HepG2 (cell line): ENCODE measurements around the gene IL6ST. TPM values are rescaled to one million over a fixed set of nuclear protein-coding genes. Genes with fewer than 3 reads are reported as not detected.

Experiments
- ARID2 ChIP-seq: sonication (generic); formaldehyde crosslinking; IDR thresholded peaks from 2 replicates; pipeline ENCODE4 v1.8.1; 2022; ENCODE audit warnings: mild to moderate bottlenecking, missing genetic modification reagents, borderline replicate concordance
- DPF2 ChIP-seq: sonication (generic); formaldehyde crosslinking; IDR thresholded peaks from 2 replicates; pipeline ENCODE4 v1.4.0; 2020; ENCODE audit warnings: mild to moderate bottlenecking, low read depth, missing genetic modification reagents, borderline replicate concordance
- FOXK1 ChIP-seq: sonication (generic); formaldehyde crosslinking; IDR thresholded peaks from 2 replicates; pipeline ENCODE4 v1.4.0; 2020; ENCODE audit warnings: low read depth, missing genetic modification reagents, borderline replicate concordance
- IKZF1 ChIP-seq: fragments of 450-650 bp; IDR thresholded peaks from 2 replicates; pipeline ENCODE4 v1.7.1; 2016
- NCOA5 ChIP-seq: sonication (generic); formaldehyde crosslinking; IDR thresholded peaks from 2 replicates; pipeline ENCODE4 v1.4.0; 2020; ENCODE audit warnings: missing genetic modification reagents
- NKX3-1 ChIP-seq: sonication (generic); formaldehyde crosslinking; IDR thresholded peaks from 2 replicates; pipeline ENCODE4 v1.5.0; 2020; ENCODE audit warnings: missing genetic modification reagents
- PHB2 ChIP-seq: fragments of 450-650 bp; IDR thresholded peaks from 2 replicates; pipeline ENCODE4 v1.6.1; 2018; ENCODE audit not compliant: partially characterized antibody
- PHF8 ChIP-seq: sonication (generic); formaldehyde crosslinking; IDR thresholded peaks from 2 replicates; pipeline ENCODE4 v1.5.0; 2020; ENCODE audit warnings: missing genetic modification reagents
- RXRB ChIP-seq: IDR thresholded peaks from 2 replicates; pipeline ENCODE4 v1.6.1; 2016; ENCODE audit warnings: borderline replicate concordance, missing genetic modification reagents, missing compliant biosample characterization
- SP5 ChIP-seq: IDR thresholded peaks from 2 replicates; pipeline ENCODE4 v1.6.1; 2016; ENCODE audit warnings: low read depth, borderline replicate concordance
- THAP11 ChIP-seq: IDR thresholded peaks from 2 replicates; pipeline ENCODE4 v1.6.1; 2016; ENCODE audit warnings: missing biosample characterization, missing genetic modification reagents
- WIZ ChIP-seq: sonication (generic); formaldehyde crosslinking; IDR thresholded peaks from 2 replicates; pipeline ENCODE4 v1.5.1; 2020; ENCODE audit warnings: mild to moderate bottlenecking, missing genetic modification reagents
- ZFP90 ChIP-seq: sonication (generic); formaldehyde crosslinking; IDR thresholded peaks from 2 replicates; pipeline ENCODE4 v1.8.0; 2022; ENCODE audit warnings: missing genetic modification reagents, mild to moderate bottlenecking, inconsistent platforms, borderline replicate concordance
- ZNF30 ChIP-seq: sonication (generic); formaldehyde crosslinking; IDR thresholded peaks from 2 replicates; pipeline ENCODE4 v1.5.0; 2020; ENCODE audit warnings: mild to moderate bottlenecking, missing genetic modification reagents
- ZNF367 ChIP-seq: sonication (generic); formaldehyde crosslinking; IDR thresholded peaks from 2 replicates; pipeline ENCODE4 v1.4.0; 2020; ENCODE audit warnings: missing genetic modification reagents, borderline replicate concordance
- ZSCAN29 ChIP-seq: sonication (generic); formaldehyde crosslinking; conservative IDR thresholded peaks from 2 replicates; pipeline ENCODE4 v1.4.0; 2020; ENCODE audit warnings: mild to moderate bottlenecking, missing genetic modification reagents
- polyA plus RNA-seq, 8 experiments: library from polyadenylated mRNA; depleted of rRNA in 3 of 8; stranded (reverse) in 7 of 8; unstranded in 1 of 8; fragments of >200 nt; fragmentation: Illumina TruSeq in 4 of 8; extraction: Trizol in 4 of 8; gene quantifications; 2 replicates each; pipeline versions ENCODE4 v1.2.1 to v1.2.3, GENCODE V29; 2011 to 2016; ENCODE audit warnings: low read depth in 4 of 8, missing spikeins in 1 of 8, mixed read lengths in 1 of 8; ENCODE audit not compliant: insufficient read depth in 1 of 8
- total RNA-seq, 5 experiments: library from RNA; depleted of rRNA; stranded (reverse); fragments of >200 nt; fragmentation: Illumina TruSeq; extraction: Trizol; gene quantifications; 2 replicates each; pipeline ENCODE4 v1.2.3, GENCODE V29; 2016; ENCODE audit warnings: low read depth in 1 of 5
- TF ChIP-seq, protein P1 (sequence below): sonication (generic); formaldehyde crosslinking; IDR thresholded peaks from 2 replicates; pipeline ENCODE4 v1.9.0; 2021; ENCODE audit warnings: missing genetic modification reagents, borderline replicate concordance
- TF ChIP-seq, protein P2 (sequence below): sonication (generic); formaldehyde crosslinking; IDR thresholded peaks from 2 replicates; pipeline ENCODE4 v1.4.0; 2020; ENCODE audit warnings: missing genetic modification reagents, borderline replicate concordance
- TF ChIP-seq, protein P3 (sequence below): sonication (generic); formaldehyde crosslinking; IDR thresholded peaks from 2 replicates; pipeline ENCODE4 v1.4.0; 2020; ENCODE audit warnings: mild to moderate bottlenecking, missing genetic modification reagents
- TF ChIP-seq, protein P4 (sequence below): sonication (generic); formaldehyde crosslinking; IDR thresholded peaks from 2 replicates; pipeline ENCODE4 v1.4.0; 2020; ENCODE audit warnings: missing genetic modification reagents, low read depth, mild to moderate bottlenecking, borderline replicate concordance
- TF ChIP-seq, protein P5 (sequence below): sonication (generic); formaldehyde crosslinking; IDR thresholded peaks from 2 replicates; pipeline ENCODE4 v1.5.1; 2020; ENCODE audit warnings: mild to moderate bottlenecking, missing genetic modification reagents, borderline replicate concordance

IL6ST gene
- total and polyA plus RNA-seq, 2 of the 13 experiments (the other 11 are each of a cell fraction or from before 2014, with no cell fraction given) = 66.6 to 166 TPM

DNA sequence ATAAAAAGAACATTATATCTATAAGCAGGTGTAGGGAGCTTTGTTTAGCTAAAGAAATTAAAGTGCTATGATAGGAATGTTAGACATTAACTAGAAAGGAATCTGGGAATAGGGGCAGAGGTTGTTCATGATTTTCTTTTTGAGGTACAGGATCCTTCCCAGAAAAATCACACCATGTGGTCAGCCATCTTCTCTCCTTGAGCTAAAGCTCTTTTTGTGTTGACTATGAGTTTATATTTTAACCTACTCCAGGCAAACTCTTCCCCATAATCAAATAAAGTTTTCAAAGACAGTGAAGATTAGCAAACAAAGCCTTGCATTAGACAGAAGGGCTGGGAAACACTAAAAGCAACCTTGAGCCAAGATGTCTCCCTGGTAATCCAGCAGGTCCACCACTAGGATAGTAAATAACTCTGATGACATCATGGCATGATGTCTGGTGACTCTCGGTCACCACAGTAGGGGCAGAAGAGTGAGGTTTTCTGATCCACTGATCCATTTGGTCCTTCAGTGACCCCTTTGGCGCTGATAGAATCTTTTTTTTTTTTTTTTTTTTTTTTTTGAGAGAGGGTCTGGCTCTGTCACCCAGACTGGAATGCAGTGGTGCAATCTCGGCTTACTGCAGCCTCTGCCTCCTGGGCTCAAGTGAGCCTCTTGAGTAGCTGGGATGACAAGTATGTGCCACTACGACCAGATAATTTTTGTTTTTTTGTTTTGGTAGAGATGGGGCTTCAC lies 30.6 kb upstream of the IL6ST start (continued):
- TF ChIP-seq SP5 = no peak
- TF ChIP-seq IKZF1 = no peak
- TF ChIP-seq ZNF367 (CRISPR knock-in tag) = no peak
- TF ChIP-seq, protein P1, sequence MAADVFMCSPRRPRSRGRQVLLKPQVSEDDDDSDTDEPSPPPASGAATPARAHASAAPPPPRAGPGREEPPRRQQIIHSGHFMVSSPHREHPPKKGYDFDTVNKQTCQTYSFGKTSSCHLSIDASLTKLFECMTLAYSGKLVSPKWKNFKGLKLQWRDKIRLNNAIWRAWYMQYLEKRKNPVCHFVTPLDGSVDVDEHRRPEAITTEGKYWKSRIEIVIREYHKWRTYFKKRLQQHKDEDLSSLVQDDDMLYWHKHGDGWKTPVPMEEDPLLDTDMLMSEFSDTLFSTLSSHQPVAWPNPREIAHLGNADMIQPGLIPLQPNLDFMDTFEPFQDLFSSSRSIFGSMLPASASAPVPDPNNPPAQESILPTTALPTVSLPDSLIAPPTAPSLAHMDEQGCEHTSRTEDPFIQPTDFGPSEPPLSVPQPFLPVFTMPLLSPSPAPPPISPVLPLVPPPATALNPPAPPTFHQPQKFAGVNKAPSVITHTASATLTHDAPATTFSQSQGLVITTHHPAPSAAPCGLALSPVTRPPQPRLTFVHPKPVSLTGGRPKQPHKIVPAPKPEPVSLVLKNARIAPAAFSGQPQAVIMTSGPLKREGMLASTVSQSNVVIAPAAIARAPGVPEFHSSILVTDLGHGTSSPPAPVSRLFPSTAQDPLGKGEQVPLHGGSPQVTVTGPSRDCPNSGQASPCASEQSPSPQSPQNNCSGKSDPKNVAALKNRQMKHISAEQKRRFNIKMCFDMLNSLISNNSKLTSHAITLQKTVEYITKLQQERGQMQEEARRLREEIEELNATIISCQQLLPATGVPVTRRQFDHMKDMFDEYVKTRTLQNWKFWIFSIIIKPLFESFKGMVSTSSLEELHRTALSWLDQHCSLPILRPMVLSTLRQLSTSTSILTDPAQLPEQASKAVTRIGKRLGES (CRISPR knock-in tag) = no peak
- TF ChIP-seq, protein P2, sequence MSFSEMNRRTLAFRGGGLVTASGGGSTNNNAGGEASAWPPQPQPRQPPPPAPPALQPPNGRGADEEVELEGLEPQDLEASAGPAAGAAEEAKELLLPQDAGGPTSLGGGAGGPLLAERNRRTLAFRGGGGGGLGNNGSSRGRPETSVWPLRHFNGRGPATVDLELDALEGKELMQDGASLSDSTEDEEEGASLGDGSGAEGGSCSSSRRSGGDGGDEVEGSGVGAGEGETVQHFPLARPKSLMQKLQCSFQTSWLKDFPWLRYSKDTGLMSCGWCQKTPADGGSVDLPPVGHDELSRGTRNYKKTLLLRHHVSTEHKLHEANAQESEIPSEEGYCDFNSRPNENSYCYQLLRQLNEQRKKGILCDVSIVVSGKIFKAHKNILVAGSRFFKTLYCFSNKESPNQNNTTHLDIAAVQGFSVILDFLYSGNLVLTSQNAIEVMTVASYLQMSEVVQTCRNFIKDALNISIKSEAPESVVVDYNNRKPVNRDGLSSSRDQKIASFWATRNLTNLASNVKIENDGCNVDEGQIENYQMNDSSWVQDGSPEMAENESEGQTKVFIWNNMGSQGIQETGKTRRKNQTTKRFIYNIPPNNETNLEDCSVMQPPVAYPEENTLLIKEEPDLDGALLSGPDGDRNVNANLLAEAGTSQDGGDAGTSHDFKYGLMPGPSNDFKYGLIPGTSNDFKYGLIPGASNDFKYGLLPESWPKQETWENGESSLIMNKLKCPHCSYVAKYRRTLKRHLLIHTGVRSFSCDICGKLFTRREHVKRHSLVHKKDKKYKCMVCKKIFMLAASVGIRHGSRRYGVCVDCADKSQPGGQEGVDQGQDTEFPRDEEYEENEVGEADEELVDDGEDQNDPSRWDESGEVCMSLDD (CRISPR knock-in tag) = no peak
- TF ChIP-seq ZSCAN29 = no peak
- TF ChIP-seq, protein P3, sequence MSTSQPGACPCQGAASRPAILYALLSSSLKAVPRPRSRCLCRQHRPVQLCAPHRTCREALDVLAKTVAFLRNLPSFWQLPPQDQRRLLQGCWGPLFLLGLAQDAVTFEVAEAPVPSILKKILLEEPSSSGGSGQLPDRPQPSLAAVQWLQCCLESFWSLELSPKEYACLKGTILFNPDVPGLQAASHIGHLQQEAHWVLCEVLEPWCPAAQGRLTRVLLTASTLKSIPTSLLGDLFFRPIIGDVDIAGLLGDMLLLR (CRISPR knock-in tag) = no peak
- TF ChIP-seq DPF2 (CRISPR knock-in tag) = peak; percentile 51
- no peak for TF ChIP-seq NKX3-1 (CRISPR knock-in tag)
- TF ChIP-seq, protein P4, sequence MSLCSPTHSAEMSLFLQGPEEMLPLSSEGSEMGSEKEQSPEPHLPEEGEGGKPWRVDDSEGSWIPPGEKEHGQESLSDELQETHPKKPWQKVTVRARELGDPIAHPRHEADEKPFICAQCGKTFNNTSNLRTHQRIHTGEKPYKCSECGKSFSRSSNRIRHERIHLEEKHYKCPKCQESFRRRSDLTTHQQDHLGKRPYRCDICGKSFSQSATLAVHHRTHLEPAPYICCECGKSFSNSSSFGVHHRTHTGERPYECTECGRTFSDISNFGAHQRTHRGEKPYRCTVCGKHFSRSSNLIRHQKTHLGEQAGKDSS (CRISPR knock-in tag) = no peak
- 0 out of 2 replicates have a peak, but pooled peaks have one; percentile 37 for TF ChIP-seq THAP11 (CRISPR knock-in tag)
- no peak for TF ChIP-seq ARID2
- TF ChIP-seq ZNF30 = no peak
- 0 out of 2 replicates have a peak, but pooled peaks have one; percentile 24 for TF ChIP-seq PHF8 (CRISPR knock-in tag)
- peak; percentile 78; the same call in 1 of the 2 replicates for TF ChIP-seq FOXK1 (CRISPR knock-in tag)
- TF ChIP-seq RXRB (CRISPR knock-in tag) = peak; percentile 74
- TF ChIP-seq, protein P5, sequence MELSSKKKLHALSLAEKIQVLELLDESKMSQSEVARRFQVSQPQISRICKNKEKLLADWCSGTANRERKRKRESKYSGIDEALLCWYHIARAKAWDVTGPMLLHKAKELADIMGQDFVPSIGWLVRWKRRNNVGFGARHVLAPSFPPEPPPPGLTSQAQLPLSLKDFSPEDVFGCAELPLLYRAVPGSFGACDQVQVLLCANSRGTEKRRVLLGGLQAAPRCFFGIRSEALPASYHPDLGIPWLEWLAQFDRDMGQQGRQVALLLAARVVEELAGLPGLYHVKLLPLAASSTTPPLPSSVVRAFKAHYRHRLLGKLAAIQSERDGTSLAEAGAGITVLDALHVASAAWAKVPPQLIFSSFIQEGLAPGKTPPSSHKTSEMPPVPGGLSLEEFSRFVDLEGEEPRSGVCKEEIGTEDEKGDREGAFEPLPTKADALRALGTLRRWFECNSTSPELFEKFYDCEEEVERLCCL (CRISPR knock-in tag) = no peak
- 0 out of 2 replicates have a peak, but pooled peaks have one; percentile 68 for TF ChIP-seq ZFP90
- TF ChIP-seq WIZ (CRISPR knock-in tag) = no peak
- TF ChIP-seq NCOA5 (CRISPR knock-in tag) = no peak
- TF ChIP-seq PHB2 = no peak
